GM12878 (cell line): Measurements from ENCODE around the gene SLC39A11. TPM values are rescaled to one million over a fixed set of nuclear protein-coding genes. Genes with fewer than 3 reads are reported as not detected.

Source experiments
- BRCA1 ChIP-seq: IDR thresholded peaks from 2 replicates; pipeline ENCODE4 v1.6.1; 2011; ENCODE audit warnings: low read depth, low read length, improper control_type of control experiment
- CBX3 ChIP-seq: fragments of 200-600 bp; sonication (generic); IDR thresholded peaks from 2 replicates; pipeline ENCODE4 v1.6.1; 2016; ENCODE audit warnings: low read depth, borderline replicate concordance
- IKZF2 ChIP-seq, 2 experiments: fragments of 450-650 bp; IDR thresholded peaks; 2 replicates each; pipeline ENCODE4 v1.6.1; 2017; ENCODE audit warnings: mild to moderate bottlenecking in 2 of 2, moderate library complexity in 2 of 2
- MYB ChIP-seq: fragments of 150-350 bp; IDR thresholded peaks from 2 replicates; pipeline ENCODE4 v1.6.1; 2014; ENCODE audit warnings: mild to moderate bottlenecking, low read depth, low read length, borderline replicate concordance
- NFYA ChIP-seq: IDR thresholded peaks from 2 replicates; pipeline ENCODE4 v1.6.1; 2011; ENCODE audit warnings: low read depth, mild to moderate bottlenecking, low read length, improper control_type of control experiment, borderline replicate concordance
- PAX8 ChIP-seq: fragments of 450-650 bp; IDR thresholded peaks from 2 replicates; pipeline ENCODE4 v1.6.1; 2017; ENCODE audit warnings: mild to moderate bottlenecking, moderate library complexity
- TARDBP ChIP-seq: IDR thresholded peaks from 2 replicates; pipeline ENCODE4 v1.6.1; 2016; ENCODE audit warnings: borderline replicate concordance
- polyA plus RNA-seq, 11 experiments: library from polyadenylated mRNA; depleted of rRNA in 4 of 11; unstranded in 6 of 11; stranded (reverse) in 5 of 11; fragments of >200 nt; fragmentation: Nextera tagmentation in 4 of 11; fragmentation: Illumina TruSeq in 1 of 11; extraction: Ambion mirVana in 4 of 11; extraction: Trizol in 1 of 11; gene quantifications; 1 replicate in 1 of 11; 2 replicates in 10 of 11; pipeline versions ENCODE4 v1.2.1 to v1.2.3, GENCODE V29; 2011 to 2016; ENCODE audit warnings: inconsistent platforms in 2 of 11, missing spikeins in 2 of 11, low read depth in 1 of 11
- total RNA-seq, 4 experiments: library from RNA; depleted of rRNA in 3 of 4; stranded (reverse); fragments of >200 nt in 3 of 4; fragmentation: Illumina TruSeq in 1 of 4; extraction: Trizol in 1 of 4; gene quantifications; 2 replicates each; pipeline versions ENCODE4 v1.2.1 to v1.2.3, GENCODE V29; 2013 to 2021
- TF ChIP-seq, protein P1 (sequence below): IDR thresholded peaks from 2 replicates; pipeline ENCODE4 v1.6.1; 2012; ENCODE audit warnings: improper control_type of control experiment, low read depth, low read length; ENCODE audit not compliant: insufficient replicate concordance
- TF ChIP-seq, protein P2 (sequence below): IDR thresholded peaks from 2 replicates; pipeline ENCODE4 v1.6.1; 2012; ENCODE audit warnings: low read depth, low read length, improper control_type of control experiment

Gene SLC39A11
- total and polyA plus RNA-seq, 10 of the 15 experiments (the other 5 are each of a cell fraction or from before 2014, with no cell fraction given), result 8.6 to 23.8 (median 14.0) TPM

GRCh38 chr17:73093286-73093685, 798 bp upstream of the SLC39A11 start (continued):
- TF ChIP-seq, protein P1, sequence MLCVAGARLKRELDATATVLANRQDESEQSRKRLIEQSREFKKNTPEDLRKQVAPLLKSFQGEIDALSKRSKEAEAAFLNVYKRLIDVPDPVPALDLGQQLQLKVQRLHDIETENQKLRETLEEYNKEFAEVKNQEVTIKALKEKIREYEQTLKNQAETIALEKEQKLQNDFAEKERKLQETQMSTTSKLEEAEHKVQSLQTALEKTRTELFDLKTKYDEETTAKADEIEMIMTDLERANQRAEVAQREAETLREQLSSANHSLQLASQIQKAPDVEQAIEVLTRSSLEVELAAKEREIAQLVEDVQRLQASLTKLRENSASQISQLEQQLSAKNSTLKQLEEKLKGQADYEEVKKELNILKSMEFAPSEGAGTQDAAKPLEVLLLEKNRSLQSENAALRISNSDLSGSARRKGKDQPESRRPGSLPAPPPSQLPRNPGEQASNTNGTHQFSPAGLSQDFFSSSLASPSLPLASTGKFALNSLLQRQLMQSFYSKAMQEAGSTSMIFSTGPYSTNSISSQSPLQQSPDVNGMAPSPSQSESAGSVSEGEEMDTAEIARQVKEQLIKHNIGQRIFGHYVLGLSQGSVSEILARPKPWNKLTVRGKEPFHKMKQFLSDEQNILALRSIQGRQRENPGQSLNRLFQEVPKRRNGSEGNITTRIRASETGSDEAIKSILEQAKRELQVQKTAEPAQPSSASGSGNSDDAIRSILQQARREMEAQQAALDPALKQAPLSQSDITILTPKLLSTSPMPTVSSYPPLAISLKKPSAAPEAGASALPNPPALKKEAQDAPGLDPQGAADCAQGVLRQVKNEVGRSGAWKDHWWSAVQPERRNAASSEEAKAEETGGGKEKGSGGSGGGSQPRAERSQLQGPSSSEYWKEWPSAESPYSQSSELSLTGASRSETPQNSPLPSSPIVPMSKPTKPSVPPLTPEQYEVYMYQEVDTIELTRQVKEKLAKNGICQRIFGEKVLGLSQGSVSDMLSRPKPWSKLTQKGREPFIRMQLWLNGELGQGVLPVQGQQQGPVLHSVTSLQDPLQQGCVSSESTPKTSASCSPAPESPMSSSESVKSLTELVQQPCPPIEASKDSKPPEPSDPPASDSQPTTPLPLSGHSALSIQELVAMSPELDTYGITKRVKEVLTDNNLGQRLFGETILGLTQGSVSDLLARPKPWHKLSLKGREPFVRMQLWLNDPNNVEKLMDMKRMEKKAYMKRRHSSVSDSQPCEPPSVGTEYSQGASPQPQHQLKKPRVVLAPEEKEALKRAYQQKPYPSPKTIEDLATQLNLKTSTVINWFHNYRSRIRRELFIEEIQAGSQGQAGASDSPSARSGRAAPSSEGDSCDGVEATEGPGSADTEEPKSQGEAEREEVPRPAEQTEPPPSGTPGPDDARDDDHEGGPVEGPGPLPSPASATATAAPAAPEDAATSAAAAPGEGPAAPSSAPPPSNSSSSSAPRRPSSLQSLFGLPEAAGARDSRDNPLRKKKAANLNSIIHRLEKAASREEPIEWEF, result no peak
- TF ChIP-seq PAX8, result no peak
- TF ChIP-seq, protein P2, sequence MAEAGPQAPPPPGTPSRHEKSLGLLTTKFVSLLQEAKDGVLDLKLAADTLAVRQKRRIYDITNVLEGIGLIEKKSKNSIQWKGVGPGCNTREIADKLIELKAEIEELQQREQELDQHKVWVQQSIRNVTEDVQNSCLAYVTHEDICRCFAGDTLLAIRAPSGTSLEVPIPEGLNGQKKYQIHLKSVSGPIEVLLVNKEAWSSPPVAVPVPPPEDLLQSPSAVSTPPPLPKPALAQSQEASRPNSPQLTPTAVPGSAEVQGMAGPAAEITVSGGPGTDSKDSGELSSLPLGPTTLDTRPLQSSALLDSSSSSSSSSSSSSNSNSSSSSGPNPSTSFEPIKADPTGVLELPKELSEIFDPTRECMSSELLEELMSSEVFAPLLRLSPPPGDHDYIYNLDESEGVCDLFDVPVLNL, result no peak
- no peak for TF ChIP-seq IKZF2 (IDR thresholded peaks at IDR 0.05)
- TF ChIP-seq BRCA1, result no peak
- no peak for TF ChIP-seq TARDBP
- TF ChIP-seq MYB, result no peak
- no peak for TF ChIP-seq CBX3
- TF ChIP-seq NFYA, result no peak
